Peyer's patch (tissue), 4 donors: ENCODE data around the gene MAP3K6. TPM values are rescaled to one million over a fixed set of nuclear protein-coding genes. Genes with fewer than 3 reads are reported as not detected.

Experiments
- DNase-seq, 3 donors: peaks; one replicate each; pipeline ENCODE4 v3.0.0-alpha.2; 2017 to 2019
- H3K27ac ChIP-seq, 4 donors: fragments of 200-600 bp; sonication (generic); one replicate each; pipeline ENCODE4 v1.5.1; 2016 to 2019
- H3K27me3 ChIP-seq, 2 donors: fragments of 200-600 bp; sonication (generic); one replicate each; pipeline ENCODE4 v1.5.1; 2019
- H3K36me3 ChIP-seq, 3 donors: fragments of 200-600 bp; sonication (generic); one replicate each; pipeline ENCODE4 v1.5.1; 2016 to 2019
- H3K4me1 ChIP-seq, 4 donors: fragments of 200-600 bp; sonication (generic); one replicate each; pipeline ENCODE4 v1.5.1; 2016 to 2019
- H3K4me3 ChIP-seq, 4 donors: fragments of 200-600 bp; sonication (generic); 1 replicate in 3 of 4; 2 replicates in 1 of 4; pipeline ENCODE4 v1.5.1; 2016 to 2019; ENCODE audit warnings: mild to moderate bottlenecking in 1 of 4
- H3K9me3 ChIP-seq, 4 donors: fragments of 200-600 bp; sonication (generic); one replicate each; pipeline ENCODE4 v1.5.1; 2016 to 2019; ENCODE audit warnings: mild to moderate bottlenecking in 1 of 4
- POLR2A ChIP-seq, 2 donors: fragments of 450-650 bp; IDR thresholded peaks; one replicate each; pipeline ENCODE4 v1.5.1; 2017; ENCODE audit warnings: antibody characterized with exemption in 2 of 2, mild to moderate bottlenecking in 2 of 2, moderate library complexity in 2 of 2
- total RNA-seq, 4 donors: library from RNA; depleted of rRNA; stranded (reverse); fragments of >200 nt; gene quantifications; one replicate each; pipeline ENCODE4 v1.1.0, GENCODE V29; 2016
- TF ChIP-seq, protein P1 (sequence below), 6 experiments: fragments of 450-650 bp in 4 of 6; fragments of 200-600 bp in 2 of 6; sonication (generic) in 1 of 6; IDR thresholded peaks; one replicate each; pipeline ENCODE4 v1.5.1; 2017 to 2019; ENCODE audit warnings: antibody characterized with exemption in 6 of 6, mild to moderate bottlenecking in 3 of 6, moderate library complexity in 1 of 6

MAP3K6 gene
- total RNA-seq, 4 donors from 2014 or later = 6.3 to 124 (median 34.1) TPM

DNA sequence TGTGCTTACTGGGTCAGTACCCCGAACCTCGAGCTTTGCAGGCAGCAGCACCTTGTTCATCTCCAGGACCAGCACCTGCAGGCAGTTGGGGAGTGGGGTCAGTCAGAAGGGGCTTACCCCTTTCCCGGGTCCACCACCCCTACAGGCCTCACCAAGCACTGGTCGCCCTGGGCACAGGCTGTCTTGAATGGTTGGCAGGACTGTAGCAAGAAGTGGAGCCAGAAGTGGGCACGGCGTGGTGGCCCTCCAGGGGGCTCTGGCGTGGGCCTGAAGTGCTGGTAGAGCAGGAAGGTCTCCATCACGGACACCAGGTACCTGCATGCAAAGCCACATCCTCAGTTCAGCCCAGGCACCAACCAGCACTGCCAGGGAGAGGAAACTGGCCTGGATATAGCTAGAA is 5.2 kb downstream of the MAP3K6 start:
- Histone ChIP-seq H3K9me3 (no peaks in the 10 kb centered on the region), H3K4me3 (no peak overlapping the region), H3K4me1 (peaks cover 3 to 36% (median 21%) of the 10 kb centered on the region in 4 donors), H3K36me3 (peaks cover 0 to 14% (median 0%) of the 10 kb centered on the region in 3 donors), H3K27ac (no peak overlapping the region), H3K27me3 (no peaks in the 10 kb centered on the region)
- DNase-seq = no peak
- no peak for TF ChIP-seq POLR2A (IDR thresholded peaks at IDR 0.05)
- TF ChIP-seq, protein P1, sequence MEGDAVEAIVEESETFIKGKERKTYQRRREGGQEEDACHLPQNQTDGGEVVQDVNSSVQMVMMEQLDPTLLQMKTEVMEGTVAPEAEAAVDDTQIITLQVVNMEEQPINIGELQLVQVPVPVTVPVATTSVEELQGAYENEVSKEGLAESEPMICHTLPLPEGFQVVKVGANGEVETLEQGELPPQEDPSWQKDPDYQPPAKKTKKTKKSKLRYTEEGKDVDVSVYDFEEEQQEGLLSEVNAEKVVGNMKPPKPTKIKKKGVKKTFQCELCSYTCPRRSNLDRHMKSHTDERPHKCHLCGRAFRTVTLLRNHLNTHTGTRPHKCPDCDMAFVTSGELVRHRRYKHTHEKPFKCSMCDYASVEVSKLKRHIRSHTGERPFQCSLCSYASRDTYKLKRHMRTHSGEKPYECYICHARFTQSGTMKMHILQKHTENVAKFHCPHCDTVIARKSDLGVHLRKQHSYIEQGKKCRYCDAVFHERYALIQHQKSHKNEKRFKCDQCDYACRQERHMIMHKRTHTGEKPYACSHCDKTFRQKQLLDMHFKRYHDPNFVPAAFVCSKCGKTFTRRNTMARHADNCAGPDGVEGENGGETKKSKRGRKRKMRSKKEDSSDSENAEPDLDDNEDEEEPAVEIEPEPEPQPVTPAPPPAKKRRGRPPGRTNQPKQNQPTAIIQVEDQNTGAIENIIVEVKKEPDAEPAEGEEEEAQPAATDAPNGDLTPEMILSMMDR (IDR thresholded peaks at IDR 0.05) = no peak

DNA sequence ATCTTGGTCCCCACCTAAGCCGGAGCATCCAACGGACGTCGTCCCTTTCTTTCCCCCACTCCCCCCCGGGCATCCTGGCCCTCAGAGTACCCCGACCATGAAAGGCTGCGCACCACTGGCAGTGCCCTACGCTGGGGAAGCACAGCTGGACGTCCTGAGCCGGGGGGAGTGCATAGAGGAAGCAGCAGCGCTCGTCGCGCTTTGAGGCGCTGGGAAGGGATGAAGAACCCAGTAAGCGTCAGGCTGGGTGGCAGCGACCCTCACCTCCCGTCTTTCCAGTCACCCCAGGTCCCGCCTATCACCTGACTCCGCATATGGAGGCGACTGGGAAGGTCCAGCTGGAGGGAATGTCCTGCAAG is 5.7 kb downstream of the MAP3K6 start:
- no peaks in the 10 kb centered on the region for H3K27me3 ChIP-seq
- H3K27ac ChIP-seq = no peak overlapping the region
- TF ChIP-seq, protein P1 (IDR thresholded peaks at IDR 0.05) = no peak
- no peak for TF ChIP-seq POLR2A (IDR thresholded peaks at IDR 0.05)
- DNase-seq = no peak
- H3K4me3 ChIP-seq = peak overlapping the region in 3 of 4 donors; percentile 42 to 51 (median 44)
- H3K4me1 ChIP-seq = peaks cover 3 to 36% (median 24%) of the 10 kb centered on the region in 4 donors
- no peaks in the 10 kb centered on the region for H3K9me3 ChIP-seq
- H3K36me3 ChIP-seq = peaks cover 0 to 19% (median 0%) of the 10 kb centered on the region in 3 donors

DNA sequence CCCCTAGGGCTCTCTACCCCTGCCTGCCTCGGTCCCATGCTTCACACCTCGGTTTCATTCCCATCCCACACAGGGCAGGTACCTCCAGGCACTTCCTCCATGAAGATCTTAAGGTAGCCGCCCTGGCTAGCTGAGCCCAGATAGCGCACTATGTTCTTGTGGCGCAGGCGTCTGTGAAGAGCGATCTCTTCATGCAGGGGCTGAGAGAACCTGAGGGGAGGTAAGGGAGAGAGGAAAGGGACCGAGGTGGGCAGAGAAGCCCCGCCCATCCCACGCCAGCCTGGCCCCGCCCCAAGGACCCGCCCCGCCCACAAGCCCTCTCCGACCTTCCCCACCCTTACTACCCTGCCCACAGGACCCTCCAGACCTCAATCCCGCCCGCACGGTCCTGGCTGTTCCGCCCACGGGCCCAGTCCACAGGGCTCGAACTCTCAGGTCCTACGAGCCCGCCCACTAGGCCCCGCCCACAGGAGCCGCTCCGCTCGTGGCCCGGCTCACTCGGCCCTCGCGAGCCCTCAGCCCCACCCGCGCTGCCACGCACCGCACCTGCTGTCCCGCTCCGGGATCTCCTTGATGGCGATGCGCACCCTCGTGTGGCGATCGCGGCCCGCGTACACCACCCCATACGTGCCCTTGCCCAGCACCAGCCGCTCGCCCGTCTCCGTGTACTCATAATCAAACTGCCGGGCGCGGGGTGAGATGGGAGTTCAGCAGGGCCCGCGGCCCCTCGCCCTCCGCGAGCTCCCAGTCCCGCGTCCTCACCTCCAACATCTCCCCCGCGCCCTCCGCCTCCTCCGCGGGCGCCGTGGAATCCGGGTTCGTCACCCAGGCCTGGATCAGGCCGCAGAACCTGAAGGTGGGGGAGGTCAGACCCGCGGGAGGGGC is 6.4 kb downstream of the MAP3K6 start:
- Histone ChIP-seq H3K4me3 (peak overlapping the region; percentile 42 to 51 (median 46)), H3K4me1 (peaks cover 3 to 36% (median 24%) of the 10 kb centered on the region in 4 donors), H3K27ac (peak overlapping the region in 2 of 4 donors; percentile 20 to 49), H3K9me3 (no peaks in the 10 kb centered on the region), H3K27me3 (no peaks in the 10 kb centered on the region), H3K36me3 (peaks cover 0 to 25% (median 0%) of the 10 kb centered on the region in 3 donors)
- peak; percentile 55 to 77 (median 67) for DNase-seq
- TF ChIP-seq, protein P1 (IDR thresholded peaks at IDR 0.05) = no peak
- no peak for TF ChIP-seq POLR2A (IDR thresholded peaks at IDR 0.05)

DNA sequence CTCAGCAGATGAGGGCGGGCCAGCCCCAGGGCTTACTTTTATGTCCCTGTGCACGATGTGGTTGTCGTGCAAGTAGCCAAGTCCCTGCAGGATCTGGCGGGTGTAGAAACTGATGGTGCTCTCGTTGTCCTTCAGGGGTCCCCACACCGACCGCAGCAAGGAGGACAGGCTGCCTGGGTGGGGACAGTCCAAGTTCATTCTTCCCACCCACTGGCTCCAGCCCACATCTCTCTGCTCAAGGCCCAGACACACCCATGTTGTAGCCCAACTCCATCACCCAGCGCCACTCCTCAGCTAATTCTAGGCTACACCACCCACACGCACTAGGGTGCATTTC is 7.0 kb downstream of the MAP3K6 start:
- Histone ChIP-seq H3K27ac (peak overlapping the region in 1 of 4 donors; percentile 49), H3K27me3 (no peaks in the 10 kb centered on the region), H3K4me1 (peaks cover 3 to 31% (median 19%) of the 10 kb centered on the region in 4 donors), H3K9me3 (no peaks in the 10 kb centered on the region), H3K36me3 (peaks cover 0 to 31% (median 0%) of the 10 kb centered on the region in 3 donors), H3K4me3 (peak overlapping the region; percentile 42 to 51 (median 46))
- TF ChIP-seq POLR2A (IDR thresholded peaks at IDR 0.05) = no peak
- TF ChIP-seq, protein P1 (IDR thresholded peaks at IDR 0.05) = no peak
- no peak for DNase-seq

DNA sequence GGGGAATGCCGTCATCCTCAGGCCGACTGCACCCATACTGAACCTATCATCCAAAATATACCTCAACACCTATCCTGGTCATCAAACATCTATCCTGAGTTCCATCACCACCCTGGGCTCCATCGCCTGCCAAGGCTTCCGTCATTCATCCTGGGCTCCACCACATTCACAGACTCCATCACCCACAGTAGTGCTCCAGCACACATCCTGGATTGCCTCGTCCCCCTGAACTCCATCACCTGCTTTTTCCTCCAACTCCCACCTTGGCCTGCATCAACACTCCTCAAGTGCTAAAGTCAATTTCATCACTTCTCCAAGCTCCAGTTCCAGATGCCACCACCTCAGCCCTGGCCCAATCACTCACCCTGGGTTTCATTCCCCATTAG is 7.8 kb downstream of the MAP3K6 start:
- Histone ChIP-seq H3K9me3 (no peaks in the 10 kb centered on the region), H3K27me3 (no peaks in the 10 kb centered on the region), H3K4me3 (no peak overlapping the region), H3K27ac (no peak overlapping the region), H3K36me3 (peaks cover 0 to 31% (median 0%) of the 10 kb centered on the region in 3 donors), H3K4me1 (peaks cover 3 to 27% (median 16%) of the 10 kb centered on the region in 4 donors)
- TF ChIP-seq POLR2A (IDR thresholded peaks at IDR 0.05) = no peak
- TF ChIP-seq, protein P1 (IDR thresholded peaks at IDR 0.05) = no peak
- DNase-seq = no peak
